IMR-90 (cell line): ENCODE measurements around the gene FARP1.

Experiments used
- BHLHE40 ChIP-seq: fragments of 150-350 bp; IDR thresholded peaks from 2 replicates; pipeline ENCODE4 v1.6.1; 2016; ENCODE audit warnings: mild to moderate bottlenecking, low read depth, low read length
- MAZ ChIP-seq: IDR thresholded peaks from 2 replicates; pipeline ENCODE4 v1.6.1; 2012; ENCODE audit warnings: low read depth, mild to moderate bottlenecking, low read length, improper control_type of control experiment, moderate library complexity, borderline replicate concordance
- MXI1 ChIP-seq: IDR thresholded peaks from 2 replicates; pipeline ENCODE4 v1.6.1; 2012; ENCODE audit warnings: low read depth, mild to moderate bottlenecking, low read length, moderate library complexity, borderline replicate concordance
- NFE2L2 ChIP-seq: fragments of 150-350 bp; IDR thresholded peaks from 2 replicates; pipeline ENCODE4 v1.6.1; 2016; ENCODE audit warnings: low read depth, mild to moderate bottlenecking, low read length
- POLR2A ChIP-seq: IDR thresholded peaks from 2 replicates; pipeline ENCODE4 v1.6.1; 2012; ENCODE audit warnings: mild to moderate bottlenecking, low read depth, low read length
- RAD21 ChIP-seq: IDR thresholded peaks from 2 replicates; pipeline ENCODE4 v1.6.1; 2012; ENCODE audit warnings: low read length, improper control_type of control experiment
- TF ChIP-seq, protein P1 (sequence below): conservative IDR thresholded peaks from 2 replicates; pipeline ENCODE4 v1.5.1; 2012; ENCODE audit warnings: mild to moderate bottlenecking, low read depth, low read length, improper control_type of control experiment
- TF ChIP-seq, protein P2 (sequence below): fragments of 150-350 bp; IDR thresholded peaks from 2 replicates; pipeline ENCODE4 v1.6.1; 2016; ENCODE audit warnings: low read depth, mild to moderate bottlenecking, low read length, moderate library complexity, borderline replicate concordance
- TF ChIP-seq, protein P3 (sequence below): fragments of 150-350 bp; IDR thresholded peaks from 2 replicates; pipeline ENCODE4 v1.6.1; 2017; ENCODE audit warnings: mild to moderate bottlenecking, antibody characterized with exemption, low read length, low read depth

DNA sequence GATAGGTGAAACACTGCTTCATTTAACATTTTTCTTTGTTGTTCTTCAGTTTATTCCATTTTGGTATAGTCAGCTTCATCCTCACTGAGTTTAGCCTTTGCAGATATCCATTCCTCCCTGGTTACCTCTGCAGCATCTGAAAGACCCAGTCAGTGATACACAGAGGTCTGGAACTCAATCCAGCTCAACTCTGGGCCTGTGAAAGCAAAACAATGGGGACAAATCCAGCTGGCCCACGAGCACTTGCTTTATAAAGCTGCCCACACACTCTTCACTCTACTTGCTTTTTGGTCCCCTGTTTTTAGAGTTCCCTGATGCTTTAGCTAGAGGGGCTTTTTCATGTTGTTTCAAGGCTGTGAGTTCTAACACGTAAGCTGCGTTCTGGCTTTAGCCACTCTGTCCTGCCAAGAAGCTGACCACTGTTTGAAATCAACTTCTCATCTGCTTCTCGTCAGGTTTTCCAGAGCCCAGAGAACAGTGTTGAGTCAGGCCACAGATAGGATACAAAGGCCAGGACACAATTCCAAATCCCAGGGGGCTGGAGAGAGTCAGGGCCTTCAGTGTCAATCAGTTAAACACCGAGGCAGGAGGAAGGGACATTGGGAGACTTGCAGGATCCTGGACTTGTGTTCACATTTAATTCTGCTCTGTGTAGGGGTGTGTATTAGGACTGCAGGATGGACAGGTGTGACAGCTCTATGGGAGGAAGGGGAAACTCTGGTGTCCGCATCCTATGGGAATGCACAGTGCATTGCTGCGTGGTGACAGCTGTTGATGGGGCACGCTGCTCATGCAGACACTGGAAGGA, 117.7 kb downstream of the FARP1 start:
- TF ChIP-seq, protein P1, sequence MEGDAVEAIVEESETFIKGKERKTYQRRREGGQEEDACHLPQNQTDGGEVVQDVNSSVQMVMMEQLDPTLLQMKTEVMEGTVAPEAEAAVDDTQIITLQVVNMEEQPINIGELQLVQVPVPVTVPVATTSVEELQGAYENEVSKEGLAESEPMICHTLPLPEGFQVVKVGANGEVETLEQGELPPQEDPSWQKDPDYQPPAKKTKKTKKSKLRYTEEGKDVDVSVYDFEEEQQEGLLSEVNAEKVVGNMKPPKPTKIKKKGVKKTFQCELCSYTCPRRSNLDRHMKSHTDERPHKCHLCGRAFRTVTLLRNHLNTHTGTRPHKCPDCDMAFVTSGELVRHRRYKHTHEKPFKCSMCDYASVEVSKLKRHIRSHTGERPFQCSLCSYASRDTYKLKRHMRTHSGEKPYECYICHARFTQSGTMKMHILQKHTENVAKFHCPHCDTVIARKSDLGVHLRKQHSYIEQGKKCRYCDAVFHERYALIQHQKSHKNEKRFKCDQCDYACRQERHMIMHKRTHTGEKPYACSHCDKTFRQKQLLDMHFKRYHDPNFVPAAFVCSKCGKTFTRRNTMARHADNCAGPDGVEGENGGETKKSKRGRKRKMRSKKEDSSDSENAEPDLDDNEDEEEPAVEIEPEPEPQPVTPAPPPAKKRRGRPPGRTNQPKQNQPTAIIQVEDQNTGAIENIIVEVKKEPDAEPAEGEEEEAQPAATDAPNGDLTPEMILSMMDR: no peak
- TF ChIP-seq, protein P2, sequence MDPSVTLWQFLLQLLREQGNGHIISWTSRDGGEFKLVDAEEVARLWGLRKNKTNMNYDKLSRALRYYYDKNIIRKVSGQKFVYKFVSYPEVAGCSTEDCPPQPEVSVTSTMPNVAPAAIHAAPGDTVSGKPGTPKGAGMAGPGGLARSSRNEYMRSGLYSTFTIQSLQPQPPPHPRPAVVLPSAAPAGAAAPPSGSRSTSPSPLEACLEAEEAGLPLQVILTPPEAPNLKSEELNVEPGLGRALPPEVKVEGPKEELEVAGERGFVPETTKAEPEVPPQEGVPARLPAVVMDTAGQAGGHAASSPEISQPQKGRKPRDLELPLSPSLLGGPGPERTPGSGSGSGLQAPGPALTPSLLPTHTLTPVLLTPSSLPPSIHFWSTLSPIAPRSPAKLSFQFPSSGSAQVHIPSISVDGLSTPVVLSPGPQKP: no peak
- no peak for TF ChIP-seq POLR2A
- no peak for TF ChIP-seq MAZ
- TF ChIP-seq BHLHE40: no peak
- no peak for TF ChIP-seq MXI1
- TF ChIP-seq NFE2L2: no peak
- TF ChIP-seq, protein P3, sequence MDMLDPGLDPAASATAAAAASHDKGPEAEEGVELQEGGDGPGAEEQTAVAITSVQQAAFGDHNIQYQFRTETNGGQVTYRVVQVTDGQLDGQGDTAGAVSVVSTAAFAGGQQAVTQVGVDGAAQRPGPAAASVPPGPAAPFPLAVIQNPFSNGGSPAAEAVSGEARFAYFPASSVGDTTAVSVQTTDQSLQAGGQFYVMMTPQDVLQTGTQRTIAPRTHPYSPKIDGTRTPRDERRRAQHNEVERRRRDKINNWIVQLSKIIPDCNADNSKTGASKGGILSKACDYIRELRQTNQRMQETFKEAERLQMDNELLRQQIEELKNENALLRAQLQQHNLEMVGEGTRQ: no peak
- TF ChIP-seq RAD21: no peak
